Measurements from ENCODE around the gene DPEP1.

DPEP1 gene

GRCh38 chr16:89616623-89617022 is 3.2 kb downstream of the DPEP1 start:
- H3K9me3 ChIP-seq (replicated peaks; ENCODE audit: insufficient read depth, low read length), result no peaks in the 10 kb centered on the region
- no peak overlapping the region for H3K9ac ChIP-seq (ENCODE audit: low read length)
- H3K4me2 ChIP-seq (ENCODE audit: low read depth, low read length), result no peak overlapping the region
- H4K20me1 ChIP-seq (ENCODE audit: insufficient read depth, low read length), result no peaks in the 10 kb centered on the region
- no peaks in the 10 kb centered on the region for H3F3A ChIP-seq (ENCODE audit: insufficient read depth, low read length)
- no peak overlapping the region for H2AFZ ChIP-seq (ENCODE audit: low read length)
- H3K27me3 ChIP-seq (replicated peaks; ENCODE audit: insufficient read depth, low read length), result no peaks in the 10 kb centered on the region
- peaks cover 10% of the 10 kb centered on the region; the same call in 1 of the 2 replicates for H3K4me1 ChIP-seq (ENCODE audit: low read length)
- no peaks in the 10 kb centered on the region for H3K79me2 ChIP-seq (ENCODE audit: low read length)
- TF ChIP-seq EZH2 (optimal IDR thresholded peaks at IDR 0.05; ENCODE audit: low read depth, low read length), result no peak
- no peak for TF ChIP-seq EZH2phosphoT487 (IDR thresholded peaks at IDR 0.05; ENCODE audit: low read length)
- TF ChIP-seq CTCF (IDR thresholded peaks at IDR 0.05; ENCODE audit: low read length), result no peak
- no peaks in the 10 kb centered on the region for H3K9me2 ChIP-seq (replicated peaks; ENCODE audit: insufficient read depth, low read length)
- H3K27ac ChIP-seq (ENCODE audit: low read length), result no peak overlapping the region
- H3K36me3 ChIP-seq (replicated peaks; ENCODE audit: insufficient read depth, low read length), result no peaks in the 10 kb centered on the region
- DNase-seq, result no peak
- H3K4me3 ChIP-seq (ENCODE audit: low read length), result no peak overlapping the region

GRCh38 chr16:89617036-89617435 is 3.6 kb downstream of the DPEP1 start:
- Histone ChIP-seq H3K4me2 (ENCODE audit: low read depth, low read length) (no peak overlapping the region), H3K9me3 (replicated peaks; ENCODE audit: insufficient read depth, low read length) (no peaks in the 10 kb centered on the region), H3K27me3 (replicated peaks; ENCODE audit: insufficient read depth, low read length) (no peaks in the 10 kb centered on the region), H3K4me1 (ENCODE audit: low read length) (peaks cover 10% of the 10 kb centered on the region; the same call in 1 of the 2 replicates), H3K9ac (ENCODE audit: low read length) (no peak overlapping the region), H2AFZ (ENCODE audit: low read length) (no peak overlapping the region), H3K9me2 (replicated peaks; ENCODE audit: insufficient read depth, low read length) (no peaks in the 10 kb centered on the region), H3K27ac (ENCODE audit: low read length) (no peak overlapping the region), H4K20me1 (ENCODE audit: insufficient read depth, low read length) (no peaks in the 10 kb centered on the region), H3K4me3 (ENCODE audit: low read length) (no peak overlapping the region), H3K36me3 (replicated peaks; ENCODE audit: insufficient read depth, low read length) (no peaks in the 10 kb centered on the region), H3K79me2 (ENCODE audit: low read length) (no peaks in the 10 kb centered on the region), H3F3A (ENCODE audit: insufficient read depth, low read length) (no peaks in the 10 kb centered on the region)
- no peak for TF ChIP-seq EZH2 (optimal IDR thresholded peaks at IDR 0.05; ENCODE audit: low read depth, low read length)
- TF ChIP-seq EZH2phosphoT487 (IDR thresholded peaks at IDR 0.05; ENCODE audit: low read length), result no peak
- TF ChIP-seq CTCF (IDR thresholded peaks at IDR 0.05; ENCODE audit: low read length), result no peak
- no peak for DNase-seq

- peaks cover 6% of the 10 kb centered on the region for H3K27me3 ChIP-seq (replicated peaks; ENCODE audit: insufficient read depth, low read length)
- no peaks in the 10 kb centered on the region for H3K9me3 ChIP-seq (replicated peaks; ENCODE audit: insufficient read depth, low read length)
- H3K4me2 ChIP-seq (ENCODE audit: low read depth, low read length), result no peak overlapping the region
- no peaks in the 10 kb centered on the region for H3K79me2 ChIP-seq (ENCODE audit: low read length)
- TF ChIP-seq EZH2 (optimal IDR thresholded peaks at IDR 0.05; ENCODE audit: low read depth, low read length) (no peak), EZH2phosphoT487 (IDR thresholded peaks at IDR 0.05; ENCODE audit: low read length) (no peak), CTCF (IDR thresholded peaks at IDR 0.05; ENCODE audit: low read length) (no peak)
- H4K20me1 ChIP-seq (ENCODE audit: insufficient read depth, low read length), result no peaks in the 10 kb centered on the region
- H3F3A ChIP-seq (ENCODE audit: insufficient read depth, low read length), result no peaks in the 10 kb centered on the region
- H3K4me3 ChIP-seq (ENCODE audit: low read length), result no peak overlapping the region
- no peak overlapping the region for H3K9ac ChIP-seq (ENCODE audit: low read length)
- no peak overlapping the region for H3K27ac ChIP-seq (ENCODE audit: low read length)
- H3K4me1 ChIP-seq (ENCODE audit: low read length), result 0 out of 2 replicates have a peak, but pooled peaks cover 4% of the 10 kb centered on the region
- H3K9me2 ChIP-seq (replicated peaks; ENCODE audit: insufficient read depth, low read length), result no peaks in the 10 kb centered on the region
- no peaks in the 10 kb centered on the region for H3K36me3 ChIP-seq (replicated peaks; ENCODE audit: insufficient read depth, low read length)
- H2AFZ ChIP-seq (ENCODE audit: low read length), result no peak overlapping the region
- no peak for DNase-seq
Observed at GRCh38 chr16:89618109-89618998, 4.9 kb downstream of the DPEP1 start.

All from MM.1S (cell line).